H1 (cell line): ENCODE results near the gene RABGAP1. TPM values are rescaled to one million over a fixed set of nuclear protein-coding genes. Genes with fewer than 3 reads are reported as not detected.

ENCODE experiments used
- CTCF ChIA-PET: fragments of 300-600 bp; sonication (Branson Sonifier 250); formaldehyde crosslinking; loops from one replicate; lab custom pipeline; 2021; ENCODE audit not compliant: partially characterized antibody; lab: Charles Lee
- POLR2A ChIA-PET: fragments of 300-600 bp; sonication (Branson Sonifier 250); formaldehyde crosslinking; loops from one replicate; lab custom pipeline; 2021; ENCODE audit warnings: inconsistent platforms; ENCODE audit not compliant: partially characterized antibody; lab: Charles Lee
- DNase-seq, 2 experiments: peaks; one replicate each; pipeline versions ENCODE4 v3.0.0 to v3.0.0-alpha.2; 2010 to 2022; ENCODE audit warnings: low spot score in 2 of 2, low read depth in 1 of 2, mixed read lengths in 1 of 2
- FAIRE-seq: peaks from 2 replicates; lab custom pipeline; 2011; peaks lifted over from hg19 to GRCh38; lab: Jason Lieb, UNC
- H2AFZ ChIP-seq: 2 replicates; pipeline ENCODE4 v1.8.1; 2012; ENCODE audit warnings: low read length, inconsistent platforms
- H2AK5ac ChIP-seq: 2 replicates; pipeline ENCODE4 v1.6.1; 2013; ENCODE audit warnings: low read depth, low read length
- H2BK120ac ChIP-seq: replicated peaks from 2 replicates; pipeline ENCODE3; 2013; ENCODE audit warnings: low read depth, low read length, inconsistent platforms
- H2BK12ac ChIP-seq: 2 replicates; pipeline ENCODE4 v1.6.1; 2013; ENCODE audit warnings: low read depth, low read length
- H2BK15ac ChIP-seq: 2 replicates; pipeline ENCODE4 v1.6.1; 2013; ENCODE audit warnings: low read length
- H2BK20ac ChIP-seq: 2 replicates; pipeline ENCODE4 v1.6.1; 2013; ENCODE audit warnings: low read length
- H2BK5ac ChIP-seq: 2 replicates; pipeline ENCODE4 v1.6.1; 2013; ENCODE audit warnings: low read depth, low read length
- H3K14ac ChIP-seq: 2 replicates; pipeline ENCODE4 v1.6.1; 2013; ENCODE audit warnings: inconsistent platforms; ENCODE audit not compliant: insufficient read length
- H3K18ac ChIP-seq: 2 replicates; pipeline ENCODE4 v1.6.1; 2013; ENCODE audit warnings: low read length; ENCODE audit errors: extremely low read depth
- H3K23ac ChIP-seq: 2 replicates; pipeline ENCODE4 v1.6.1; 2013; ENCODE audit warnings: inconsistent platforms; ENCODE audit not compliant: insufficient read length
- H3K23me2 ChIP-seq: 2 replicates; pipeline ENCODE4 v1.6.1; 2013; ENCODE audit warnings: low read depth, low read length
- H3K27ac ChIP-seq: 2 replicates; pipeline ENCODE4 v1.6.1; 2011; ENCODE audit warnings: low read depth, low read length, inconsistent platforms
- H3K27me3 ChIP-seq, 4 experiments: replicated peaks in 1 of 4; 1 replicate in 1 of 4; 2 replicates in 3 of 4; pipeline versions ENCODE4 v1.6.1 to v1.8.1; 2011 to 2013; ENCODE audit warnings: low read length in 3 of 4, mild to moderate bottlenecking in 3 of 4, inconsistent platforms in 2 of 4, mixed read lengths in 2 of 4, moderate library complexity in 1 of 4; ENCODE audit not compliant: control insufficient read depth in 3 of 4, insufficient read depth in 3 of 4; ENCODE audit errors: extremely low read depth in 1 of 4
- H3K36me3 ChIP-seq, 4 experiments: 2 replicates each; pipeline versions ENCODE4 v1.6.1 to v1.8.1; 2011 to 2013; ENCODE audit warnings: mild to moderate bottlenecking in 4 of 4, low read length in 3 of 4, moderate library complexity in 2 of 4, control low read depth in 1 of 4, inconsistent platforms in 1 of 4; ENCODE audit not compliant: insufficient read depth in 4 of 4, control insufficient read depth in 2 of 4
- H3K4ac ChIP-seq: replicated peaks from 2 replicates; pipeline ENCODE3; 2013; ENCODE audit warnings: low read length, low read depth, mixed read lengths, inconsistent platforms; ENCODE audit not compliant: insufficient read length
- H3K4me1 ChIP-seq, 4 experiments: replicated peaks in 1 of 4; 1 replicate in 1 of 4; 2 replicates in 3 of 4; pipeline versions ENCODE4 v1.6.1 to v1.8.1; 2011 to 2013; ENCODE audit warnings: low read length in 3 of 4, inconsistent platforms in 2 of 4, mixed read lengths in 1 of 4; ENCODE audit not compliant: insufficient read depth in 4 of 4, control insufficient read depth in 3 of 4
- H3K4me2 ChIP-seq, 2 experiments: 2 replicates each; pipeline versions ENCODE4 v1.6.1 to v1.8.1; 2011 to 2013; ENCODE audit warnings: low read depth in 2 of 2, low read length in 2 of 2, control low read depth in 1 of 2, inconsistent platforms in 1 of 2, mild to moderate bottlenecking in 1 of 2; ENCODE audit not compliant: insufficient read depth in 1 of 2
- H3K4me3 ChIP-seq, 4 experiments: fragments of 200-600, 300-600 bp in 1 of 4; sonication (generic), shearing (Covaris generic), sonication (Bioruptor Twin) in 1 of 4; 2 replicates each; pipeline versions ENCODE4 v1.5.1 to v1.8.1; 2011 to 2016; ENCODE audit warnings: low read length in 4 of 4, low read depth in 3 of 4, control low read depth in 2 of 4, inconsistent platforms in 2 of 4, mild to moderate bottlenecking in 2 of 4, mixed read lengths in 1 of 4, moderate library complexity in 1 of 4; ENCODE audit not compliant: insufficient read depth in 2 of 4; ENCODE audit errors: extremely low read depth in 1 of 4
- H3K56ac ChIP-seq: replicated peaks from 2 replicates; pipeline ENCODE3; 2013; ENCODE audit warnings: low read depth, mild to moderate bottlenecking, mixed read lengths, low read length, inconsistent platforms; ENCODE audit not compliant: insufficient read length
- H3K79me1 ChIP-seq: 2 replicates; pipeline ENCODE4 v1.6.1; 2013; ENCODE audit warnings: low read depth, low read length, control low read depth
- H3K79me2 ChIP-seq, 2 experiments: 2 replicates each; pipeline versions ENCODE4 v1.6.1 to v1.8.1; 2012 to 2013; ENCODE audit warnings: low read length in 2 of 2, mild to moderate bottlenecking in 2 of 2, inconsistent platforms in 1 of 2; ENCODE audit not compliant: insufficient read depth in 2 of 2, control insufficient read depth in 1 of 2
- H3K9ac ChIP-seq, 4 experiments: replicated peaks in 1 of 4; 1 replicate in 1 of 4; 2 replicates in 3 of 4; pipeline versions ENCODE4 v1.6.1 to v1.8.1; 2011 to 2013; ENCODE audit warnings: low read depth in 3 of 4, low read length in 3 of 4, control low read depth in 2 of 4, mild to moderate bottlenecking in 2 of 4, moderate library complexity in 2 of 4, inconsistent platforms in 1 of 4; ENCODE audit errors: extremely low read depth in 1 of 4
- H3K9me3 ChIP-seq, 2 experiments: 2 replicates each; pipeline versions ENCODE4 v1.6.1 to v1.8.1; 2012 to 2013; ENCODE audit warnings: mild to moderate bottlenecking in 2 of 2, moderate library complexity in 2 of 2, control low read depth in 1 of 2, inconsistent platforms in 1 of 2, low read depth in 1 of 2, low read length in 1 of 2, mixed read lengths in 1 of 2; ENCODE audit not compliant: insufficient read depth in 2 of 2
- H4K20me1 ChIP-seq, 2 experiments: replicated peaks in 1 of 2; 2 replicates each; pipeline versions ENCODE3 to v1.8.1; 2011 to 2013; ENCODE audit warnings: inconsistent platforms in 2 of 2, low read length in 2 of 2, mild to moderate bottlenecking in 1 of 2; ENCODE audit not compliant: insufficient read depth in 2 of 2, control insufficient read depth in 1 of 2
- H4K5ac ChIP-seq: 2 replicates; pipeline ENCODE4 v1.6.1; 2013; ENCODE audit warnings: low read length, low read depth, mixed read lengths, inconsistent platforms; ENCODE audit not compliant: insufficient read length
- H4K8ac ChIP-seq: 2 replicates; pipeline ENCODE4 v1.8.0; 2013; ENCODE audit warnings: mild to moderate bottlenecking, moderate library complexity, low read length, inconsistent platforms; ENCODE audit not compliant: insufficient read depth; ENCODE audit errors: extremely low read depth
- H4K91ac ChIP-seq: replicated peaks from 2 replicates; pipeline ENCODE3; 2013; ENCODE audit warnings: low read length, mixed read lengths, inconsistent platforms; ENCODE audit not compliant: insufficient read length
- ATF3 ChIP-seq: IDR thresholded peaks from 2 replicates; pipeline ENCODE4 v1.6.1; 2011; ENCODE audit warnings: low read depth, mild to moderate bottlenecking, low read length; ENCODE audit not compliant: insufficient read depth
- CBX8 ChIP-seq: fragments of 300-800, 300-1000 bp; sonication (generic); IDR thresholded peaks from 2 replicates; pipeline ENCODE4 v1.7.1; 2016; ENCODE audit warnings: low read depth, low read length, borderline replicate concordance
- WGBS, 2 experiments: shearing (Covaris generic) in 1 of 2; methylation state at CpG; one replicate each; pipeline versions ENCODE4 v1.1.6 to v1.1.7; 2013 to 2015; ENCODE audit warnings: low lambda C conversion rate in 2 of 2, mixed read lengths in 2 of 2, inconsistent platforms in 1 of 2, low coverage in 1 of 2, missing lambda C conversion rate in 1 of 2; ENCODE audit not compliant: insufficient replicate concordance in 2 of 2, insufficient coverage in 1 of 2, insufficient read length in 1 of 2; ENCODE audit errors: extremely low coverage in 1 of 2, missing lambda C conversion rate in 1 of 2; 5-methylcytosine and 5-hydroxymethylcytosine counted together
- polyA plus RNA-seq, 7 experiments: library from polyadenylated mRNA; depleted of rRNA in 3 of 7; stranded (reverse) in 5 of 7; unstranded in 2 of 7; fragments of >200 nt in 5 of 7; fragments of 200-250 nt in 2 of 7; gene quantifications; 1 replicate in 5 of 7; 2 replicates in 1 of 7; 4 replicates in 1 of 7; pipeline versions ENCODE4 v1.2.1 to v1.2.3, GENCODE V29; 2011 to 2013; ENCODE audit warnings: missing spikeins in 2 of 7, mixed read lengths in 2 of 7
- total RNA-seq: library from RNA; stranded (reverse); fragmentation: NEBNext Ultra II Directional; extraction: Animal tissue kit (Norgen Biotek cat#: 25700); gene quantifications from 2 replicates; pipeline ENCODE4 v1.2.1, GENCODE V29; 2021

RABGAP1 gene
- total and polyA plus RNA-seq, 2 of the 8 experiments (the other 6 are each of a cell fraction or from before 2014, with no cell fraction given) = 15.7 to 38.3 TPM

- no peak for FAIRE-seq
- TF ChIP-seq ATF3 = no peak
- no peak for TF ChIP-seq CBX8
Observed at GRCh38 chr9:123129423-123129822, 188.6 kb downstream of the RABGAP1 start.

More at GRCh38 chr9:123129423-123129822, 188.6 kb downstream of the RABGAP1 start:
- no peak overlapping the region for H3K14ac ChIP-seq
- H3K18ac ChIP-seq = no peak overlapping the region
- H3K4me2 ChIP-seq = no peak overlapping the region
- no peak overlapping the region for H3K4ac ChIP-seq
- peaks cover 0 to 2% of the 10 kb centered on the region in 2 experiments for H4K20me1 ChIP-seq
- H3K27ac ChIP-seq = no peak overlapping the region
- H3K79me1 ChIP-seq = no peaks in the 10 kb centered on the region
- 100% methylated on average over 1 of the region's 1 CpG; no CpG with 5 or more reads in 1 of the 2 experiments for WGBS, 2 experiments
- H3K36me3 ChIP-seq = peaks cover 0 to 35% (median 20%) of the 10 kb centered on the region in 4 experiments; a peak in 4 of 8 replicates
- H2BK5ac ChIP-seq = no peak overlapping the region
- no peak overlapping the region for H4K5ac ChIP-seq
- H3K9ac ChIP-seq = no peak overlapping the region
- no peak overlapping the region for H2BK15ac ChIP-seq
- H2AK5ac ChIP-seq = no peak overlapping the region
- H3K79me2 ChIP-seq = no peaks in the 10 kb centered on the region
- H2AFZ ChIP-seq = no peak overlapping the region
- H3K4me1 ChIP-seq = peaks cover 0 to 3% (median 0%) of the 10 kb centered on the region in 4 experiments; a peak in 1 of 7 replicates
- POLR2A ChIA-PET = interaction anchor here (1.0 kb wide), 1 partner anchor 86 kb away, joined by 3 read pairs; no protein-coding TSS in a partner anchor
- CTCF ChIA-PET = interaction anchor here (0.7 to 1.8 kb wide), 4 partner anchors 43 to 197 kb away, joined by 3 to 5 read pairs (median 3); no protein-coding TSS in a partner anchor
- no peak overlapping the region for H4K91ac ChIP-seq
- no peak overlapping the region for H3K56ac ChIP-seq
- no peaks in the 10 kb centered on the region for H3K27me3 ChIP-seq
- H3K23ac ChIP-seq = no peak overlapping the region
- H2BK20ac ChIP-seq = no peak overlapping the region
- H2BK120ac ChIP-seq = no peak overlapping the region
- no peaks in the 10 kb centered on the region for H3K9me3 ChIP-seq
- H2BK12ac ChIP-seq = no peak overlapping the region
- H3K23me2 ChIP-seq = no peaks in the 10 kb centered on the region
- no peak overlapping the region for H3K4me3 ChIP-seq
- no peak for DNase-seq
- H4K8ac ChIP-seq = no peak overlapping the region
